GM19239 (cell line): Measurements from ENCODE around the gene WIPF3.
"Not testable (repeated sequence)": the region's sequence is repeated elsewhere in the genome, so short reads cannot be mapped to it uniquely, and the experiment has no call there.

ENCODE experiments used
- DNase-seq: peaks from one replicate; pipeline ENCODE4 v3.0.0; 2011; ENCODE audit warnings: low spot score; ENCODE audit not compliant: insufficient read length
- FAIRE-seq: peaks from 2 replicates; lab custom pipeline; 2011; peaks lifted over from hg19 to GRCh38; lab: Jason Lieb, UNC

Gene WIPF3

DNA sequence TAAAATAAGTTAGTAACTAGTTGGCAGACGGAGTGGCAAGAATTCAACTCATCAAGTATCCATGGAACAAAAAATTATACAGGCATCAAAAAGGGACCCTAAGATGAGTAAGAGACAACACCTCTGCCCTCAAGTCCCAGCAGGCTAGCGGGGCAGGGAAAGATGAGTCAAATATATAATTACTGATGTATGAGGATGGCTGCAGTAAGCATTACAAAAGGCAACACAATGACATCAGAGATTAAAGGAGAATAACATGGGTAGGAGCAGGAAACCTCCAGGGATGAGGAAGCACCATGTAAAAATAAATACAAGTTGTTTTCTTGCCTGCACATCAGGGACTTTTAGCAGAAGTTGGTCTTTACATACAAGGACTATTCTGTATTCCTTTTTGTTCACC lies 133.9 kb downstream of the WIPF3 start:
- DNase-seq (no peak), FAIRE-seq (no peak)

DNA sequence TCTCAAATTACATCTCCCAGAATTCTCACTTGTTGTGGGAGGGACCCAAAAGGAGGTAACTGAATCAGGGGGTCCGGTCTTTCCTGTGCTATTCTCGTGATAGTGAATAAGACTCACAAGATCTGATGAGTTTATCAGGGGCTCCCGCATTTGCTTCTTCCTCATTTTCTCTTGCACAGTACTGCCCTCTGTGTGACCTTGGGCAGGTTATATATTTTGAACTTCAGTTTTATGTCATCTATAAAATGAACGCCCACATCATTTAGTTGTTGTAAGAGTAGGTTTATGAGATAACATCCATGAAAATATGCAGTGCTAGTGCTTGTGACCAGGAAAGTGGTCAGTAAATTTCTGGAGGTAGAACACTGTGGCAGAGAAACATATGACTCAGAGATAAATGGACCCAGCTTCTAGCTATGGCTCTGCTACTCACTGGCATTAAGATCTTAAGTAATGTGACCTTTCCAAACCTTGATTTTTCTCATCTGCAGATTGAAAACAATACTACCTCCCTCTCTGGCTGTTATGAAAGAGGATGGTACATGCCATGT lies 139.0 kb downstream of the WIPF3 start:
- FAIRE-seq (no peak), DNase-seq (no peak)

DNA sequence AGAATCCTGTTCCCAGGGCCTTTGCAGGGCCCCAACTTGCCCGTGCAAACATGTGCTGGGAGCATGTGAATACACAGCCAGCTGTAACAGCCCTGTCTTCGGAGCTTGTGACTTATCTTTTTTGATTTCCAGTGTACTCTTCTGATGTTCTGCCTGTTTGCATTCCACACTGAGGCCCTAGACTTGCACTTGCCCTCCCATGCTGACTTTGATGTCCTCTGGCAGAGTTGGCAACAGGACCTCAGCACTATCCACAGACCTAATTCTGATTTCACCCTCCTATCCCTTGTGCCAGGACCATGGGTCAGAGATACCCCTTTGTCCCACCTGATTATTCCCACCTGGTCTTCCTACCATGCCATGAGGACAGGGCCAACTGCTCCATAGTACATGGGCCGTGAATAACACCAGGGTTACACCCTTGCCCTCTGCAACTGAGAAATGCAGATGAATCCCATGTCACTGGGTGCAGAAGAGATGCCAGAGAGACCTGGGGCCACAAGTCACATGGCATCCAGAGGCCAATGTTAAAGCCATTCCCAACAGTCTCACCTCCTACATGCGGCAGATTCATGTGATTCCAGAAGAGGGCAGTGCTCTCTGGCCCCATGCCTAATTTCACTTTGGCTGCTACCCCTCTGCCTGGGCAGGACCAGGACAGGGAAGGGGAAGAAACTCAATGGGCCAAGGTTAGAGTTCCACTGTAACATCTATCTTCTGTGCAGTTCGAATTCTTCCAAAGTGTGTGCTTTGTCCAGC lies 140.3 kb downstream of the WIPF3 start:
- FAIRE-seq, result no peak

DNA sequence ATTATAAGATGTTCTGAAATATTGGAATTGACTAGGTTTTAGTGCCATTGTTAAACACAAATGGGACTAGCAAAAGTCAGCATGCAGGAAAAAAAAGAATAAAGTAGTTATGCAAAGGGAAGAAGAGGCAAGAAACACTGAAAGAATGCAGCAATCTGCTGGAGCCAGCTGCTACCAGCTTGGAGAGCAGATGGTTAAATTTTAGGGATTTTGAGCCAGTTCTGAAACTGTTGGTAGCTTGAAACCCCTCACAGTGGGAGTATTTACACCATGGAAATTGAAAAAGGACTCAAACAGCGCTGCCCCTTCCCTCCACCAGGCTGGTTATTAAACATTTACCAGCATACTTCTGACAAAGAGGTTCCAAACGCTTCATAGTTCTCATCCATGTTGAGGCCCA lies 142.3 kb downstream of the WIPF3 start:
- FAIRE-seq (no peak), DNase-seq (no peak)

More for the DNA sequence above, 140.3 kb downstream of the WIPF3 start:
- DNase-seq, result no peak

DNA sequence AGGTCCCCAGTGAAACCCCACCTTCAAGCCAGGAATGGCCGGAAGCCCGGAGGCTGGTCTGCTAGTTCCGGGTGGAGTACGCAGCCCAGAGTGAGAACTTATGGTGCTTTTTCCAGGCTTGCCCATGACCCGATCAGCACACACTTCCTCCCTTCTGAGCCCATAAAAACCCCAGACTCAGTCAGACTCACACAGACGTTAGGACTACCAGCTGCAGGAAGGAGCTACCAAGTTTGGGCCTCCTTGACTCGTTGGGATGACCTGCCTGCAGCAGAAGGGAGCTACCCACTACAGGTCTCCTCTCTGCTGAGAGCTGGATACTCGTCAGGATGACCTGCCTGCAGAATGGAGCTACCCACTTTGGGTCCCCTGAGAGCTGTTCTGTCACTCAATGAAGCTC lies 144.2 kb downstream of the WIPF3 start:
- no peak for DNase-seq
- FAIRE-seq, result no peak

DNA sequence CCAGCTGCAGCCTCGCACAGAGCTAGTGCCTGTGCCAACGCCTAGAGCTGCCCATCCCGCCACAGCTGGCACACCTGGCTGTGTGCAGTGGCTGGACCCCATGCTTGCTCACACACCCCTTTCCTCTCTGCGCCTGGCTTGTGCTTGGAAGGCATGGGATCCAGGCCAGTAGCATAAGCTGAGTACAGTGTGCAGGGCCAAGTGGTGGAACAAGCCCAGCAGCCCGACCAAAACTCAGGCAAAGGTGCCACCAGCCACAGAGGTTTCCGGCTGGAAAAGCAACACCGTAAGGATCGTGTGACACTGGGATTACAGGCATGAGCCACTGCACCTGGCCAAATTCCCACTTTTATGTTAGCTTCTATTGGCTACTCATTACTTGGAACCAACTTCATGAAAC lies 144.9 kb downstream of the WIPF3 start:
- DNase-seq (no peak), FAIRE-seq (no peak)

DNA sequence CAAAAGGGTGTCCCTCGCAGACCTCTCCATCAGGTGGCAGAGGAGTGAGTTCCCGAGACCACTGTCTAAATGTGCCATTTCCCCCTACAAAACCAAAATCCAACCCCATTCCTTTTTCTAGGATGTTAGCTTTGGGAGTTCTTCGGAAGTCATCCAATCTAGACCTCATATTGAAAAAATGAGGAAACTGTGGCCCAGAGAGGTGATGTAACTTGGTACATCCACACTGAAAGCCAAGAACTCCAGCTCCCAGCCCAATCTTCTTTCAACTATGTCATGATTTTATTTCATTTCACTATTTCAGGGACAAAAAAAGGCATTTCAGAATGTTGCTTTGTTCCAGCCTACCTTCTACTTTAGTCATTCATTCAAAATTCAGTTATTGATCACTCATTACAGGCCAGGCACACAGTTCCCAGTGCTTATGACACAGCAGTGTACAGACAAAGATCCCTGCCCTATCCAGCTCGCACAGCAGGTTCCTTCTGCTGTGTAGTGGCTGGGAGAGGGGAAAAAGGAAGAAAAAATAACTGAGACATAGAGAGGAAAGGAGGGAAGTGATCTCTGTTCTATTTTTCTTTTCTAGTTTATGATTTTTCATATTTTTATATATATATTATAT lies 147.5 kb downstream of the WIPF3 start:
- FAIRE-seq (no peak), DNase-seq (no peak)

DNA sequence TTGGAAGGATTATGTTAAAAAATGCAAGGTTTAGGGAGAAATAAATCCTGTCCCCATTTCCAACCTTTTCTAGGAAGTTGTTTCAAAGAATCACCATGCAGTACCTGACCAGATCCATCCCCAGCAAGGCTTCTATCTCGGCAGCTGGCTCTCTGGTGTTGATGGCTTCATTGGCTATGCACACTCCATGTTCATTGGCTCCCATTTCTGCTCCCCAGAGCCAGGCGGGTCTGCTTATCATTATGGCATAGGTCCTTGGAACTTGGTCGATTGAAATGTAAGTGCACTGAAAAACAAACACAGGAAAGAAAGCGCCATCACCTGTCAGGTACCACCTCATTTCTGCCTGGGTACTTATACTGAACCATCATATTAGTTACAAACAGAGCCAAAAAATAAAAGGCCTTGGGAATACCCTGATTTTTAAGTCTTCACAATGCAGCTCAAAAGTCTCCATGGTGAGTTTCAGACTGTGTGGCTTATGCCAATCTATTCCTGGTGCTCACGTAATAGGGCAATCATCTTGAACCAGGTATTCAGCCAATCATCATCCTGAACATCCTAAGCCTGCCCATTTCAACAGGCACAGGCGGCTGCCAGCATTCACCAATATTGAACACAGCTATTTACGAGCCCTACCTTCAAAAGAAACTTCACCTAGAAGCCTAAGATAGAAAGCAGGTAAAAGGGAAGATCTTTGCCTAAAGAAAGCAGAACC lies 148.9 kb downstream of the WIPF3 start:
- FAIRE-seq, result no peak
- no peak for DNase-seq

DNA sequence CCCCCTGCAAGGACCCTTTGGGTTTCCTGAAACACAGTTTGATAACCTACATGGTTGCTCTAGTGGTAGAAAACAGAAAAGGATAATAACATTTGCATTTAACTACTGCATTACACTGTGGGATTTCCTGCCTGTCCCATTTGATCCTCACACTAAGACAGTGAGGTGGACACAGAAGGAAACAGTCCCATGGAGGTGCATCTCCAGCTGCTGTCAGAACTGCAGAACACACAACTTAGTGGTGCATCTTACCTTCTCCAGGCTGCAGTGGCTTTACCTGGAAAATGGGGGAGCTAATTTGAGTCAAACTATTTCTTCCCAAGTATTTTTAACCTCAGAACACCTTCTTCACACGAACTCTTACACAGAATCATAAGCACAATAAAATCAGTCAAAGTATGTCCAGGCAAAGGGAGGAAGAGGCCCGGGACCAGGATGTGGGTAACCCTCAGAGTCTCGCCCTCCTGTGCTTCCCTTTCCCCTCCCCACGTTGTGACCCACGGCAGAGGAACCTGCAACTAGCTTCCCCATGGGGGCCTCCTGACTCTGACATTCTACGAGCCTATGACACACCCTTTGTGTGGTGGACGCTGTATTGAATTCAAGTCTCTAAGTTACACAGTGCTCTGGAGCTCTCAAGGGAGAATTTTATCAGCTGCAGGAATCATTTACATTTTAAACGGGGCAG lies 149.6 kb downstream of the WIPF3 start:
- peak; percentile 41 for DNase-seq
- FAIRE-seq, result peak; percentile 70

DNA sequence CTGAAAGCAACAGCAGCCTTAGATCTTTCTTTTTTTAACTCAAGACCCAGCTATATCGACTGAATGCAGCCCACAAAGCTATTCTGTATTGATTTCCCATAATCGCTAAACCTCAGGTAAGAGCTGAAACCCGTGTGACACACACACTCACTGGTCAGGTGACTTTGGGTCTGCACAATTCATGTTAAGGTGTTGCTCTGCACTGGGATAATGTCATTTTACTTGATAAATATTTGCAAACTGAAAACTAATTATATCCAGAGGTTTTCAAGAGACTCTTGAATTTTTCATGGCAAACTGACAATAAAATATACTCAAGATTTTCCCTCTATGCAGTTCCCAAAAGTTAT lies 150.2 kb downstream of the WIPF3 start:
- FAIRE-seq, result no peak
- DNase-seq, result no peak

DNA sequence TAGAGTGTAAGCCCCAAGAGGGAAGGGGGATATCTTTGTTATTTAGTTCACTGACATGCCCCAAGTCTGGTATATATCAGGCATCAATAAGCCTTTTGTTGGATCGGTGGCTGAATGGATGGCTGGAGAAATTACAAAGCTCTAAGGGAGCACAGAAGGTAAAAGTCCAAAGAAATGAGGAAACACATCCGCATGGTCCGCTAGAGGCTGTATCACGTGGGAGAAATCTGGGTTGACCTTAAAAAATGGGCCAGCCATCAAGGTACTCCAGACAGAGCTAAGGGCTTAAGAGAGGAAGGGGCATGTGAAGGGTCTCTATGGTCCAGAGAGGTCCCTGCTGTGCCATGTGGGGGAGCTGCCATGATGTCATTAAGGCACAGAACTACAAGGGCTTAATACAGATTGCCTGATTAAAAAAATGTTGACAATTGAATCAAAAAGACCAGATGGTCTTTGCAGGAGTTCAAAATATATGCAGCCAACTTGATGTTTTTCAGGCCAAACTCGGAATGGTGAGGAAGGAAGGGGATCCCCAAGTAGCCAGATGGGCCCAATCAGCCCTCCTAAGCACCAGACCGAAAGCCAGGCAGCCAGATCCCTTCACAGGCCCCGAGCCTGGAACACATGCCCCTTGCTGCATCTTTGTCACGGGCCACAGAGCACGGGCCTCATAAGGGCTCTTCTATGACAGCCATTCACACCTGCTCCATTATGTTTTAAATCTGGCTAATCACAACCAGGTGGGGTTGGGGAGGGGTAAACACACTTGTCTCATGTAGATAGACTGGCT lies 151.4 kb downstream of the WIPF3 start:
- FAIRE-seq, result no peak
- no peak for DNase-seq

DNA sequence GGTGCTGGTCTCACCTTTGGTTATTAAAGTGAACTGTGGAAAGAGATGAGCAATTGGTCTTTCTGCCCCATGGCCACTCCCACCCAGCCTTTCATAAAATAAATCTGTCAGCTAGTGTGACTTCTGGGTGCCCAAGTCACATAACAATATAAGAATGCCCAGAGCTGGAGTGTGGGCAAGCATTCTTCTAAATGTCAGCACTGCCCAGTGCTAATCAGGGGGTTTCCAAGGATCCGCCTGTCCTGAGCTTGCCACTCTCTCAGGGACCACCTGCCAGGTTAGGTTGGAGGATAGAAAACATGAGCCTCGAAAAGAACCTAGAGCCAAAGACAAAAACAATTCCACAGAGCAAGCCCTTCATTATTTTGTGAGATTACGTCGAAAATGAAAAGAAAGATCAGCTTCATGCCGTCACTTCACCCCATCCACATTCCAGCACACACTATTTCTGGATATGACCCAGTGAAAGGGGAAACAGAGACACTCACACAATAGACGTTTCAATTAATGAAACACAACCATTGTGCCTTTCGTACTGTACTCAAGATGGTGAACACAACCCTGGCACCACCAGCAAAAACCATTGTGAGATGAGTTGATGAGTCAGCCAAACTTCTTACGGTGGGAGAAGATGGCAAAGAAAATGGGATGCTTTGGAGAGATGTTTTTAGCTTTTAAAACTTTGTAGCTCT lies 152.5 kb downstream of the WIPF3 start:
- FAIRE-seq, result no peak

DNA sequence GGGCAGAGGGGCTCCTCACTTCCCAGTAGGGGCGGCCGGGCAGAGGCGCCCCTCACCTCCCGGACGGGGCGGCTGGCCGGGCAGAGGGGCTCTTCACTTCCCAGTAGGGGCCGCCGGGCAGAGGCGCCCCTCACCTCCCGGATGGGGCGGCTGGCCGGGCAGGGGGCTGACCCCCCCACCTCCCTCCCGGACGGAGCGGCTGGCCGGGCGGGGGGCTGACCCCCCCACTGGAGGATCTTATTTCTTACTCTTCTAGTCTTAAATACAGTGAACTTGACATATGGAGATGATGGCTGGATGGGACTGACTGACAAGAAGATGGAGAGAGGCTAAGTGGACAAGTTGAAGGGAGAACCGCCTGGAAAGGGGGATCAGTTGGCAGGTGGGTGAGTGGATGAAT lies 155.3 kb downstream of the WIPF3 start:
- not testable (repeated sequence) for DNase-seq, FAIRE-seq

More for the DNA sequence above, 152.5 kb downstream of the WIPF3 start:
- DNase-seq, result no peak

DNA sequence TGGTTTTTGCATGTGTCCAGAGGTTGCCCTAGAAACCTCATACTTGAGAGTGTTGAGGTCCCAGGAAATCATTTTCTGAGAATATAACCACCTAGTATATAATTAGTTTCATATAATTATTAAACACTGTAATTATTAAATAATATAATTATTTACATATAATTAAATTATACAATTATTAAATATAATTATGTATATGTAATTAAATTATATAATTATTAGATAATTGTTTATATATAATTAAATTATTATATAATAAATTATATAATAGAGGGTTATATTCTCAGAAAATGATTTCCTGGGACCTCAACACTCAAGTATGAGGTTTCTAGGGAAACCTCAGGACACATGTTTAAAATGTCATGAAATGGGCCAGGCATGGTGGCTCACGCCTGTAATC lies 155.7 kb downstream of the WIPF3 start:
- FAIRE-seq (no peak), DNase-seq (no peak)

DNA sequence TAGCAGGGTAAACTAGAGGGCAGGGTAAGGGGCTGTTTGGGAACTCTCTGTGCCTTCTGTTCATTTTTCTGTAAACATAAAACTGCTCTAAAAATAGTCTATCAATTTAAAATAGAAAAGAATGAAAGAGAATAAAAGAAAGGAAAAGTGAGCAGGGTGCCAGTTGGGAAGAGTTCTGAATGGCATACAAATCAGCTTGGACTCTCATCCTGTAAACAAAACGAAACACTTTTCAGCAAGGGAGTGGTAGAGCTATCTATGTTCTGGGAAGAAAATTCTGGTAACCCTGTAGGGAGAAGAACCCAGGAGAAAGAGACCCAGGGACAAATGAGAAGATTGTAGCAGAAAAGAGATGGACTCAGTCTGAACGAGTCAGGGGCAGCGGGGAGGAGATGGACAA lies 158.7 kb downstream of the WIPF3 start:
- DNase-seq (no peak), FAIRE-seq (no peak)
